ENCODE measurements around the gene ITCH. TPM values are rescaled to one million over a fixed set of nuclear protein-coding genes. Genes with fewer than 3 reads are reported as not detected.

Gene ITCH
- total RNA-seq, 1 experiment from 2014 or later: 78.8 TPM

DNA sequence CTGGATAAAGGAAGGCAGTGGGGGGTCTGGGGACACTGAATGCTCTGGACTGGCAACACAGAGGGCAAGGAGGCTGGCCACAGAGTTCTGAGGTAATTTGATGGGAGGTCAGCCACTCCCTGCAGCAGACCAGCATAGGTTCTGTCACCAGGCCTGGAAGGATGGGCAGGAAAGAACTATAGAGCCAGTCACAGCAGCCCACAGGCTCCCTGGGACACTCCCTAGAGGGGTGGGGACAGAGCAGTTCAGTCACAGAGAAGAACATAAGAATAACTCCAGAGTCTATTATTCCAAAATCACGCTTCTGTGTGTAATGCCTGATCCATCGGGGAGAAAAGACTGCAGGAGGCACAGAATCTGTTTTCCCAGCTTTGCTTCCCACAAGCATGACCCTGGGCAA is 172.8 kb downstream of the ITCH start:
- CTCF ChIA-PET: interaction anchor here (0.8 to 1.6 kb wide), 3 partner anchors 172 to 234 kb away, joined by 3 to 4 read pairs (median 3); no protein-coding TSS in a partner anchor
- ATAC-seq: no peak
- TSS peak; percentile 21 for BruUV-seq (replicated peaks)

DNA sequence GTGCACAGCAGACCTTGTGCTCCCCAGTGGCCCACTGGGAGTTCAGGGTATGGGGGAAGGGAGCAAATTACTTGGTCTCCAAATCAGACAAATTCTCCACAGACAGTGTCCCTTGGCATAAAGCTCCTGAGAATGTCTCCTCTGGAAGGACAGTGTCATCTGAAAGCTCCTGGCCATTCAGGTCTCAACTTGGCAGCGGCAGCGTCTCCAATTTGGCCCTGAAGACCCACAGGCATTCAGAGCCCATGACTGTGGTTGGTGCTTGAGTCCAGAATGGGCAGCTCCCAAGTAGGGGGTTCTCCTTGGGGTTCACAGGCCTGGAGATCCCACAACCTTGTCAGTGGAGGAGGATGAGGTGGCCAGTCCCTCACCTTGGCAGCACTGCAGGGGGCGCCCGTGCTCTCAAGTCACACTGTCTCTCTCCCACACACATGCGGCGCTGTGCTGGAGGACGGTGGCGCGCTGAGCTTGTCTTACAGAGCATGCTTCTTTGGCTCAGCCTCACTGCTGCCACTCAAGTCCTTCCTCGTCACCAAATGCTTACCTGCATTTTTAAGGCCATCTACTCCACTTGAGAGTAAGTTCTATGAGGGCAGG is 173.8 kb downstream of the ITCH start:
- RAD21 ChIA-PET (ENCODE audit: low non-redundant PET in 1 of 2, low total read pairs in 2 of 2, uncharacterized antibody in 2 of 2, unreplicated experiment in 2 of 2): interaction anchor here (0.7 to 1.3 kb wide), 3 partner anchors 42 to 280 kb away, joined by 3 to 6 read pairs (median 3); no protein-coding TSS in a partner anchor

More for the DNA sequence above, 172.8 kb downstream of the ITCH start:
- Histone ChIP-seq H3K4me3 (replicated peaks in 1 of 2; ENCODE audit: low read depth in 1 of 2, low read length in 2 of 2) (no peak overlapping the region), H3K36me3 (ENCODE audit: control insufficient read depth in 1 of 2, insufficient read depth in 2 of 2, low read length in 2 of 2) (peaks cover 20 to 47% of the 10 kb centered on the region in 2 experiments; a peak in 3 of 4 replicates), H3K4me1 (ENCODE audit: control insufficient read depth in 1 of 2, insufficient read depth in 2 of 2, low read length in 2 of 2) (no peaks in the 10 kb centered on the region), H2AFZ (ENCODE audit: low read depth, low read length, poor library complexity, severe bottlenecking) (no peak overlapping the region), H3K4me2 (ENCODE audit: low read length) (no peak overlapping the region), H3K9ac (ENCODE audit: low read length) (no peak overlapping the region), H3K27ac (ENCODE audit: low read depth, low read length) (no peak overlapping the region), H4K20me1 (ENCODE audit: insufficient read depth) (no peaks in the 10 kb centered on the region), H3K9me3 (ENCODE audit: control insufficient read depth in 1 of 2, insufficient read depth in 1 of 2, low read depth in 1 of 2, low read length in 2 of 2) (no peaks in the 10 kb centered on the region), H3K27me3 (ENCODE audit: insufficient read depth, low read length) (no peaks in the 10 kb centered on the region), H3K79me2 (ENCODE audit: insufficient read depth, low read length) (peaks cover 3% of the 10 kb centered on the region; the same call in 1 of the 2 replicates), H3K9me2 (ENCODE audit: insufficient read depth) (no peaks in the 10 kb centered on the region)
- ChIA-PET POLR2A (no interaction called here), RAD21 (ENCODE audit: low non-redundant PET in 1 of 2, low total read pairs in 2 of 2, uncharacterized antibody in 2 of 2, unreplicated experiment in 2 of 2) (interaction anchor here in 1 of 2 experiments (0.7 kb wide), 1 partner anchor 43 kb away, joined by 6 read pairs; no protein-coding TSS in a partner anchor)
- intact Hi-C loops (cut with micrococcal nuclease): no loop called here
- no peak for TF ChIP-seq SP1 (IDR thresholded peaks at IDR 0.05; ENCODE audit: low read depth)
- DNase-seq (ENCODE audit: low read depth, low spot score): no peak

More for the DNA sequence above, 173.8 kb downstream of the ITCH start:
- Histone ChIP-seq H3K79me2 (ENCODE audit: insufficient read depth, low read length) (peaks cover 2% of the 10 kb centered on the region; the same call in 1 of the 2 replicates), H3K9me2 (ENCODE audit: insufficient read depth) (no peaks in the 10 kb centered on the region), H3K4me3 (replicated peaks in 1 of 2; ENCODE audit: low read depth in 1 of 2, low read length in 2 of 2) (no peak overlapping the region), H3K9me3 (ENCODE audit: control insufficient read depth in 1 of 2, insufficient read depth in 1 of 2, low read depth in 1 of 2, low read length in 2 of 2) (no peaks in the 10 kb centered on the region), H3K36me3 (ENCODE audit: control insufficient read depth in 1 of 2, insufficient read depth in 2 of 2, low read length in 2 of 2) (peaks cover 26 to 46% of the 10 kb centered on the region in 2 experiments; a peak in 3 of 4 replicates), H4K20me1 (ENCODE audit: insufficient read depth) (no peaks in the 10 kb centered on the region), H3K4me1 (ENCODE audit: control insufficient read depth in 1 of 2, insufficient read depth in 2 of 2, low read length in 2 of 2) (no peaks in the 10 kb centered on the region), H3K27me3 (ENCODE audit: insufficient read depth, low read length) (no peaks in the 10 kb centered on the region), H2AFZ (ENCODE audit: low read depth, low read length, poor library complexity, severe bottlenecking) (no peak overlapping the region), H3K27ac (ENCODE audit: low read depth, low read length) (no peak overlapping the region), H3K9ac (ENCODE audit: low read length) (no peak overlapping the region), H3K4me2 (ENCODE audit: low read length) (no peak overlapping the region)
- ChIA-PET CTCF (interaction anchor here (0.9 to 2.4 kb wide), 7 partner anchors 20 to 346 kb away, joined by 3 to 5 read pairs (median 4); partner anchors contain the start of gene DYNLRB1), POLR2A (no interaction called here)
- intact Hi-C loops (cut with micrococcal nuclease): no loop called here
- DNase-seq (ENCODE audit: low read depth, low spot score) (no peak), ATAC-seq (peak; percentile 81)
- TF ChIP-seq RAD21 (IDR thresholded peaks at IDR 0.05; ENCODE audit: low read depth) (peak; percentile 44; the same call in 1 of the 2 replicates), SIN3A (IDR thresholded peaks at IDR 0.05; ENCODE audit: low read depth) (no peak)
- TF ChIP-seq, protein P1, sequence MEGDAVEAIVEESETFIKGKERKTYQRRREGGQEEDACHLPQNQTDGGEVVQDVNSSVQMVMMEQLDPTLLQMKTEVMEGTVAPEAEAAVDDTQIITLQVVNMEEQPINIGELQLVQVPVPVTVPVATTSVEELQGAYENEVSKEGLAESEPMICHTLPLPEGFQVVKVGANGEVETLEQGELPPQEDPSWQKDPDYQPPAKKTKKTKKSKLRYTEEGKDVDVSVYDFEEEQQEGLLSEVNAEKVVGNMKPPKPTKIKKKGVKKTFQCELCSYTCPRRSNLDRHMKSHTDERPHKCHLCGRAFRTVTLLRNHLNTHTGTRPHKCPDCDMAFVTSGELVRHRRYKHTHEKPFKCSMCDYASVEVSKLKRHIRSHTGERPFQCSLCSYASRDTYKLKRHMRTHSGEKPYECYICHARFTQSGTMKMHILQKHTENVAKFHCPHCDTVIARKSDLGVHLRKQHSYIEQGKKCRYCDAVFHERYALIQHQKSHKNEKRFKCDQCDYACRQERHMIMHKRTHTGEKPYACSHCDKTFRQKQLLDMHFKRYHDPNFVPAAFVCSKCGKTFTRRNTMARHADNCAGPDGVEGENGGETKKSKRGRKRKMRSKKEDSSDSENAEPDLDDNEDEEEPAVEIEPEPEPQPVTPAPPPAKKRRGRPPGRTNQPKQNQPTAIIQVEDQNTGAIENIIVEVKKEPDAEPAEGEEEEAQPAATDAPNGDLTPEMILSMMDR (IDR thresholded peaks at IDR 0.05 in 2 of 3, conservative IDR thresholded peaks at IDR 0.05 in 1 of 3; ENCODE audit: borderline replicate concordance in 1 of 3, insufficient read depth in 1 of 3, low read depth in 2 of 3, low read length in 2 of 3): peak; percentile 25 to 40 (median 34); a peak in 3 of 6 replicates
- no TSS peak for BruUV-seq (replicated peaks)
